Erythroblast (primary cell): Measurements from ENCODE around the gene SYDE1.

Source experiments
- GATA1 ChIP-seq: IDR thresholded peaks from 2 replicates; pipeline ENCODE4 v1.6.1; 2011; ENCODE audit warnings: low read depth, mild to moderate bottlenecking, control low read depth, low read length, moderate library complexity
- POLR2A ChIP-seq: IDR thresholded peaks from 2 replicates; pipeline ENCODE4 v1.6.1; 2011; ENCODE audit warnings: mild to moderate bottlenecking, low read length

- no peak for TF ChIP-seq POLR2A
- TF ChIP-seq GATA1, result no peak
Measured at GRCh38 chr19:15155296-15155695, 48.1 kb downstream of the SYDE1 start.
